ENCODE measurements around the gene STUM. TPM values are rescaled to one million over a fixed set of nuclear protein-coding genes. Genes with fewer than 3 reads are reported as not detected.

Gene STUM
- total RNA-seq, 3 donors from 2014 or later = 1.1 to 7.2 (median 2.2) TPM

DNA sequence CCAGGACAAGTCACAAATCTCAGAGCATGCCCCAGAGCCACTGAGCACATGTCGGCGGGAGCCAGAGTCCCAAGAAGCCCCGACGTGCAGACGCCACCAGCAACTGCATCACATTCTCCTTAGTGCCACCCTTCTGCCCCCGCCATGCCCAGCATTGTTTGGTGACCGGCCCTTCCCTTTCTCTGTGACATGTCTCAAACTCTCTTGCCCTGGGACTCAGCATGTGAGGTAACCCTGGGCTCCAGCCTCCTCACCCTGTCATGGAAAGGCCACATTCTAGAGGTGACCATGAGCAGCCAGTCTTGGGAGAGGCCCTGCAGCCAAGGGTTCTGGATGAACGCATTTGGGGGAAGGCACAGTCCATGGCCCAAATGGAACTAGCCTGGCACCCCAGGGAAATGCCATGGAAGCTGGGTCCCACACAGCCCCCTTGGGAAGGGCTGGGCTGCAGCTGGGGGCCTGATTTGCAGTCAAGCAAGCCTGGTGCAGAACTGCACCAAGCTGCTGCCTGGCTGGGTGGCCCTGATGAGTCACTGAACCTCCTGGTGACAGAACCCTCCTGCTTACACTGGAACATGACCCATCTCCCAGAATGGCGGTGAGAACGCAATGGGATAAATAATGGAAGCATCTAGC lies 96.1 kb downstream of the STUM start:
- peaks cover 3 to 5% of the 10 kb centered on the region in 2 donors for H3K4me1 ChIP-seq
- DNase-seq (ENCODE audit: low spot score in 2 of 2) = no peak
- H3K27ac ChIP-seq = no peak overlapping the region
- no peaks in the 10 kb centered on the region for H3K36me3 ChIP-seq
- no peak overlapping the region for H3K4me3 ChIP-seq
- TF ChIP-seq POLR2A (IDR thresholded peaks at IDR 0.05) = no peak
- TF ChIP-seq, protein P1, sequence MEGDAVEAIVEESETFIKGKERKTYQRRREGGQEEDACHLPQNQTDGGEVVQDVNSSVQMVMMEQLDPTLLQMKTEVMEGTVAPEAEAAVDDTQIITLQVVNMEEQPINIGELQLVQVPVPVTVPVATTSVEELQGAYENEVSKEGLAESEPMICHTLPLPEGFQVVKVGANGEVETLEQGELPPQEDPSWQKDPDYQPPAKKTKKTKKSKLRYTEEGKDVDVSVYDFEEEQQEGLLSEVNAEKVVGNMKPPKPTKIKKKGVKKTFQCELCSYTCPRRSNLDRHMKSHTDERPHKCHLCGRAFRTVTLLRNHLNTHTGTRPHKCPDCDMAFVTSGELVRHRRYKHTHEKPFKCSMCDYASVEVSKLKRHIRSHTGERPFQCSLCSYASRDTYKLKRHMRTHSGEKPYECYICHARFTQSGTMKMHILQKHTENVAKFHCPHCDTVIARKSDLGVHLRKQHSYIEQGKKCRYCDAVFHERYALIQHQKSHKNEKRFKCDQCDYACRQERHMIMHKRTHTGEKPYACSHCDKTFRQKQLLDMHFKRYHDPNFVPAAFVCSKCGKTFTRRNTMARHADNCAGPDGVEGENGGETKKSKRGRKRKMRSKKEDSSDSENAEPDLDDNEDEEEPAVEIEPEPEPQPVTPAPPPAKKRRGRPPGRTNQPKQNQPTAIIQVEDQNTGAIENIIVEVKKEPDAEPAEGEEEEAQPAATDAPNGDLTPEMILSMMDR (IDR thresholded peaks at IDR 0.05) = no peak
- no peak for TF ChIP-seq POLR2AphosphoS5 (IDR thresholded peaks at IDR 0.05)
- no peaks in the 10 kb centered on the region for H3K27me3 ChIP-seq
- intact Hi-C loops (cut with DNase I; ENCODE audit: low total_unique reads) = no loop called here
- no peaks in the 10 kb centered on the region for H3K9me3 ChIP-seq

DNA sequence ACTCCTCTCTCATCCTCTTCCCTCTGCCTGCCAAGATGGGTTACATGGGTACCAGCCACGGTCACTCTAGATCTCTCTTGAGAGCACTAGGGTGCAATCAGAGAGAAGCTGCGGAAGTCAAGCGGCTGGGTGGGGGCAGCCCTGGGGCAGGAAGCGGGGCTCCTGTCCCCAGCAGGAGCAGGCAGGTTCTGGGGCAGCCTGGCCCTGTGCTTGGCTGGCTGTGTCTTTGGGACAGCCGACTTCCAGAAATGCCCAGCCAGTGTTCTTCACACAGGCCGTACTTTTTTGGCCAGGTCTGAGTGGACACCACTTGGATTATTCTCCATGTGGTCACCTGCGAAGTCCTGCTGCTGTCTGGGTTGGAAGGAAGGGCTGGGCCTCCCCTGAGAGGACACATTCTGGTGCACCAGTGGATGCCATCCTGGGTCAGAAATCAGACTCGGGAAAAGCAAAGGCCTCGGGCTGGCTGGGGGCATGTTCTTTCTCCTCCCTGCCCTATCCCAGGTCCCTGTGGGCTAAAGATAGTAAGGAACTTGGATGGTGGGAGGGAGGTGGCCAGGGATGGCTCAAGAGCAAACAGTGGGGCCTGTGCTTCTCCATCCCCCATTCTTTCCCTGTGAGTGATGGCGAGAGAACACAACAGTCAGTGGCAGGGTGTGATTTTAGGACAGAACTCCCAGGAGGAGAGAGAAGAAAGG lies 96.9 kb downstream of the STUM start:
- peaks cover 3 to 5% of the 10 kb centered on the region in 2 donors for H3K4me1 ChIP-seq
- intact Hi-C loops (cut with DNase I; ENCODE audit: low total_unique reads) = no loop called here
- H3K4me3 ChIP-seq = no peak overlapping the region
- no peak for DNase-seq (ENCODE audit: low spot score in 2 of 2)
- no peaks in the 10 kb centered on the region for H3K9me3 ChIP-seq
- no peaks in the 10 kb centered on the region for H3K36me3 ChIP-seq
- TF ChIP-seq POLR2A (IDR thresholded peaks at IDR 0.05) (no peak), POLR2AphosphoS5 (IDR thresholded peaks at IDR 0.05) (no peak)
- TF ChIP-seq, protein P1 (IDR thresholded peaks at IDR 0.05) = no peak
- H3K27me3 ChIP-seq = no peaks in the 10 kb centered on the region
- peak overlapping the region in 1 of 2 donors; percentile 32 for H3K27ac ChIP-seq

DNA sequence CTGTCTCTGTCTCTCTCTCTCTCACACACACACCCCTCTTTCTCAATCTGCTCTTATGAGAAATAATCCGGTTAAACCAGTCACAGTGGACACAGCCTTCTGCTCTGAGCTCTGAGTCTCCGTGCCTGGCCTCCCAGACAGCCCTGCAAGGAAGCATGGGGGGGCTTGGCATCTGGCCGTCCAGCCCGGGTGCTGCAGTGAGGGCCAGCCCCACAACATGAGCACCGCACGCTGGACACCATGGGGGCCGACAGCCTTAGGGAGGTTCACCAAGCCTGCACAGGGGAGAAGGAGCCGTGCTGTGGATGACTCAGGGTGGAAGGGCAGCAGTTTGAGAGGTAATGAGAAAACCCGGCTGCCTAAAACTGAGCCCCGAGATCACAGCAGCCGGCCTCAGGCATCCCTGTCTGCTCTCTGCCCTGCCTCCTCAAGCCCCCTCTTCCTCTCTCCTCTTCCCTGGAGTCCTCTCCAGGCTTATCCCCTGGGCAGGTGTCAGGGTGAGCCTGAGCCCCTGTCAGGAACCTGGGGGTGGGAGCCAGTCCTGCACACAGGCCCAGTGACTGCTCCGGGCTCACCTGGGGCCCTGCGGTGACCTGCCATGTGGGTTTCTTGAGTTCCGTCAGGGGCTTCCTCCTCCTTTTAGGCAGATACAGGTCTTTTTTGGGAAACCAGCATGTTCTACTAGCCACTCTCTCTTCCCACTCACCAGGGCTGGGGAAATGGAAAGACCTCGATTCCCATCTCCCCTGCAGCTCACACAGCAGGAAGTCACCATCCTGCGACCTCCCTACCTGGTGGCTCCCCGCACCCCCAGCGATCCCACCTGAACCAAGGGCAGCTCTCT lies 97.7 kb downstream of the STUM start:
- TF ChIP-seq POLR2AphosphoS5 (IDR thresholded peaks at IDR 0.05) (no peak), POLR2A (IDR thresholded peaks at IDR 0.05) (no peak)
- TF ChIP-seq, protein P1 (IDR thresholded peaks at IDR 0.05) = no peak
- Histone ChIP-seq H3K4me3 (no peak overlapping the region), H3K27me3 (no peaks in the 10 kb centered on the region), H3K4me1 (peaks cover 3 to 5% of the 10 kb centered on the region in 2 donors), H3K27ac (peak overlapping the region in 1 of 2 donors; percentile 32), H3K36me3 (no peaks in the 10 kb centered on the region), H3K9me3 (no peaks in the 10 kb centered on the region)
- DNase-seq (ENCODE audit: low spot score in 2 of 2) = no peak
- intact Hi-C loops (cut with DNase I; ENCODE audit: low total_unique reads) = no loop called here

DNA sequence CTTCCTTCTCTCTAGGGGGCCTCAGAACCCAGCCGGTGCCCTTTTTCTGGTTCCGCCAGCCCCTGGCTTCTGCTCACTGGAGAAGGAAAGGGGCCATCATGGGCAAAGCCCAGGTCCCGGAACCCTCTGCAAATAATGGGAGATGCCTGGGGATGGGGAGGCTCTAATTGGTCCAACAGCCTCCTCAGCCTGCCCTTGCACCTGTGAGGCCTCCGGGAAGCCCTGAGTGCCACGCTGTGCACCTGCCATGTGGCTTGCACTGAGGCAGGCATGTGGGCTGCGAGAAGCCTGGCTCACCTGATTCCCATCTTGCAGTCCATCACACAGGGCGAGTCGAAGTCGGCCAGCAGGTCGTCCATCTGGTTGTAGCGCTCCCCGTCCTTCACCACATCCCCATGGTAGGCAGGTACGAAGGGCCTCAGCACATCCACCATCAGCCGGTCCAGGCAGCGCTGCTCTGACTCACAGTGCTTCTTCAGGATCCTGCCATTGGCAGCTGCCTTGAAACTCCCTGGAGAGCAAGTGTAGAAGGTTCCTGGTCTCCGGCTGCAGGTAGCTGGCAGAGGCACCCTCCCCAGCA lies 98.4 kb downstream of the STUM start:
- Histone ChIP-seq H3K36me3 (no peaks in the 10 kb centered on the region), H3K4me3 (no peak overlapping the region), H3K9me3 (no peaks in the 10 kb centered on the region), H3K4me1 (peaks cover 3 to 5% of the 10 kb centered on the region in 2 donors), H3K27me3 (no peaks in the 10 kb centered on the region), H3K27ac (no peak overlapping the region)
- intact Hi-C loops (cut with DNase I; ENCODE audit: low total_unique reads) = no loop called here
- TF ChIP-seq, protein P1 (IDR thresholded peaks at IDR 0.05) = no peak
- TF ChIP-seq POLR2AphosphoS5 (IDR thresholded peaks at IDR 0.05) (no peak), POLR2A (IDR thresholded peaks at IDR 0.05) (no peak)
- no peak for DNase-seq (ENCODE audit: low spot score in 2 of 2)
